BE2C (cell line): ENCODE data around the gene PTPN13.
"Not testable (repeated sequence)": the region's sequence is repeated elsewhere in the genome, so short reads cannot be mapped to it uniquely, and the experiment has no call there.

Experiments used
- DNase-seq: peaks from one replicate; pipeline ENCODE4 v3.0.0-alpha.2; 2020
- H3K27me3 ChIP-seq: fragments of 250-450 bp; sonication (Bioruptor Pico); 2 replicates; pipeline ENCODE4 v1.5.1; 2020; ENCODE audit warnings: mild to moderate bottlenecking
- H3K36me3 ChIP-seq: fragments of 250-450 bp; sonication (Bioruptor Pico); 2 replicates; pipeline ENCODE4 v1.5.1; 2020; ENCODE audit warnings: mild to moderate bottlenecking
- H3K4me1 ChIP-seq: fragments of 250-450 bp; sonication (Bioruptor Pico); 2 replicates; pipeline ENCODE4 v1.5.1; 2020
- H3K4me3 ChIP-seq: 2 replicates; pipeline ENCODE4 v1.5.1; 2011; ENCODE audit warnings: low read depth, low read length
- H3K9me3 ChIP-seq: fragments of 250-450 bp; sonication (Bioruptor Pico); 2 replicates; pipeline ENCODE4 v1.5.1; 2020
- CTCF ChIP-seq: IDR thresholded peaks from 2 replicates; pipeline ENCODE4 v1.5.1; 2012; ENCODE audit warnings: mild to moderate bottlenecking, low read depth, low read length

PTPN13 gene

GRCh38 chr4:86641516-86642090 is 47.5 kb downstream of the PTPN13 start:
- H3K9me3 ChIP-seq = no peaks in the 10 kb centered on the region
- H3K27me3 ChIP-seq = no peaks in the 10 kb centered on the region
- H3K4me3 ChIP-seq = no peak overlapping the region
- H3K4me1 ChIP-seq = no peaks in the 10 kb centered on the region
- H3K36me3 ChIP-seq = no peaks in the 10 kb centered on the region; the same call in 1 of the 2 replicates
- no peak for TF ChIP-seq CTCF
- DNase-seq = no peak

- H3K4me1 ChIP-seq = no peaks in the 10 kb centered on the region
- no peaks in the 10 kb centered on the region; the same call in 1 of the 2 replicates for H3K36me3 ChIP-seq
- no peaks in the 10 kb centered on the region for H3K27me3 ChIP-seq
- no peaks in the 10 kb centered on the region for H3K9me3 ChIP-seq
- H3K4me3 ChIP-seq = no peak overlapping the region
- TF ChIP-seq CTCF = no peak
- DNase-seq = no peak
Measured at GRCh38 chr4:86644892-86645291, 50.8 kb downstream of the PTPN13 start.

- no peak for DNase-seq
- Histone ChIP-seq H3K27me3 (no peaks in the 10 kb centered on the region), H3K36me3 (no peaks in the 10 kb centered on the region), H3K9me3 (no peaks in the 10 kb centered on the region), H3K4me1 (no peaks in the 10 kb centered on the region), H3K4me3 (no peak overlapping the region)
- no peak for TF ChIP-seq CTCF
Measured at GRCh38 chr4:86652332-86652932, 58.3 kb downstream of the PTPN13 start.

- Histone ChIP-seq H3K9me3 (no peaks in the 10 kb centered on the region), H3K36me3 (no peaks in the 10 kb centered on the region), H3K27me3 (no peaks in the 10 kb centered on the region), H3K4me1 (no peaks in the 10 kb centered on the region), H3K4me3 (no peak overlapping the region)
- peak; percentile 58 for TF ChIP-seq CTCF
- peak; percentile 40 for DNase-seq
Measured at GRCh38 chr4:86653237-86653865, 59.2 kb downstream of the PTPN13 start.

- not testable (repeated sequence) for H3K36me3 ChIP-seq, H3K9me3 ChIP-seq, H3K4me1 ChIP-seq, H3K27me3 ChIP-seq, H3K4me3 ChIP-seq, DNase-seq
Measured at GRCh38 chr4:86656781-86657180, 62.7 kb downstream of the PTPN13 start.

GRCh38 chr4:86657382-86657781 is 63.3 kb downstream of the PTPN13 start:
- no peak overlapping the region for H3K4me3 ChIP-seq
- H3K4me1 ChIP-seq = no peaks in the 10 kb centered on the region
- no peaks in the 10 kb centered on the region for H3K27me3 ChIP-seq
- no peak for TF ChIP-seq CTCF
- no peaks in the 10 kb centered on the region for H3K9me3 ChIP-seq
- no peak for DNase-seq
- no peaks in the 10 kb centered on the region for H3K36me3 ChIP-seq
